SW480 (cell line): ENCODE results near the gene ABCB9.
A peak's percentile ranks its signal among the peaks of the same experiment; 100 is the strongest.

ENCODE experiments used
- DNase-seq: peaks from one replicate; pipeline ENCODE4 v3.0.0-alpha.2; 2016; ENCODE audit warnings: low spot score

The ABCB9 gene

DNA sequence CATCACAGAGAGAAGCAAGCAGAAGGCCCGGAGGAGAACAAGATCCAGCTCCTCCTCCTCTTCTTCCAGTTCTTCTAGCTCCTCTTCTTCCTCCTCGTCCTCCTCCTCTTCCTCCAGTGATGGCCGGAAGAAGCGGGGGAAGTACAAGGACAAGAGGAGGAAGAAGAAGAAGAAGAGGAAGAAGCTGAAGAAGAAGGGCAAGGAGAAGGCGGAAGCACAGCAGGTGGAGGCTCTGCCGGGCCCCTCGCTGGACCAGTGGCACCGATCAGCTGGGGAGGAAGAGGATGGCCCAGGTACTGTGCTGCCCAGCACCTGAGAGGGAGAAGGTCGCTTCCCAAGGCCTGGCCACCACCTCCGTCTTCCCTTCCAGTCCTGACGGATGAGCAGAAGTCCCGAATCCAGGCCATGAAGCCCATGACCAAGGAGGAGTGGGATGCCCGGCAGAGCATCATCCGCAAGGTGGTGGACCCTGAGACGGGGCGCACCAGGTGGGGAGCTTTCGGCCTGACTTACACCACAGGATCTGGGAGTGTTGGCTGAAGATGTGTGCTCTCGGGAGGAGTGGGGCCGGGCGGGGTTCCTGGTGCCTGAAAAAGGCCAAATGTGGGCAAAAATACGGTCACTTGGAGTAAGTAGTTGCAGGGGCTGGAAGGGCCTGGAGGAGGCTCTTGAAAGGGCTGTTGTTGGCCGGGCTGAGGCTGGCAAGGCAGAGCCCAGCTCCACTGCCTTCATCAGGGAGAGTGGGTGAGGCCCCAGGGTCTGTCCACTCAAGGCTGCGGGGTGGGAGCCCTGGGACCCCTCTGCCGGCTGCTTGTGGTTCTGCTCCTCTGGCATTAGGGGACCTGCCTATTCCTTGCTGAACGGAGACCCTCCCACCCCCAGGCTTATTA is 15.6 kb upstream of the ABCB9 start:
- DNase-seq: no peak

GRCh38 chr12:122981036-122981471 is 14.8 kb upstream of the ABCB9 start:
- DNase-seq: no peak

DNA sequence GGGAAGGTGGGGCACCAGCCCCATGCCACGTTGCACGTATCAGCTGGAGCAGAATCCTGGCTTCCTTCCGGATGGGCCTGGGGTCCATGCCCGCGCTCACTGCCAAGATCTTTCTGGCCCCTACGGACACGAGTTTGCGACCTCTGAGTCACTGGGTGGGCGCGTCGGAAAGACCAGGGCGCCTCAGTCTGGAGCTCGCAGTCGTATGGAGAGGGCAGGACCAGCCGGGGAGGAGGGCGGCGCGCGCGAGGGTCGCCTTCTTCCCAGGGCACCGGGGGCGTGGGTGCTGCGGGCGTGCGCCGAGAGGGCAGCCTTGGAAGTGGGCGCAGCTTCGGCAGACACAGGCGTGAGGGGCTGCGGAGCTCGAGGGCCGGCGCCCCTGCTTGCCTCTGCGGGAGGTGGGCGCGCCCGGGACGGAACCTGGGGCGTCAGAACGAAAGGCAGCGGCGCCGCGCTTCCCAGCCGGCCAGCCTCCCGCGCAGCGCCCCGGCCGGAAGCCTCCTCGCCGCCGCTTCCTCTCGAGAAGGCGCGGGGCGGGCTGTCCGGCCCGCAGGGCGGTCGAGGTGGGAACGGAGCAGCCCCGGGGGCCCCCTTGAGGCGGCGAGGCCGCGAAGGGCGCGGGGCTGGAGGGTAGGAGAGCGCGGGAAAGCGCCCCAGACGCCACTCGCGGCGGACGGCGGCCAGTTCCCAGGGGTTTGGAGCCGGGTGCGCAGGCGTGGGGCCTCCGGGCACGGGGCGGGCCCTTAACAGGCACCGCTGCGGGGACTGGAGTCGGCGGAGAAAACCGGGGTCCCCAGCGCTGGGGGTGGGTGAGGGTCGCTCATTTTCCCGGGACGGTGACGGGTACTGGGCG is 14.1 kb upstream of the ABCB9 start, which contains the start of gene ARL6IP4:
Gene ARL6IP4 (plus strand): TSS at position 499 of the 853 bp plus-strand sequence. CDS start 459 bp downstream, outside the sequence.
- DNase-seq: peak; percentile 43

GRCh38 chr12:122979908-122980182 is 13.6 kb upstream of the ABCB9 start:
- DNase-seq: no peak

GRCh38 chr12:122979001-122979907 is 13.0 kb upstream of the ABCB9 start:
- no peak for DNase-seq

DNA sequence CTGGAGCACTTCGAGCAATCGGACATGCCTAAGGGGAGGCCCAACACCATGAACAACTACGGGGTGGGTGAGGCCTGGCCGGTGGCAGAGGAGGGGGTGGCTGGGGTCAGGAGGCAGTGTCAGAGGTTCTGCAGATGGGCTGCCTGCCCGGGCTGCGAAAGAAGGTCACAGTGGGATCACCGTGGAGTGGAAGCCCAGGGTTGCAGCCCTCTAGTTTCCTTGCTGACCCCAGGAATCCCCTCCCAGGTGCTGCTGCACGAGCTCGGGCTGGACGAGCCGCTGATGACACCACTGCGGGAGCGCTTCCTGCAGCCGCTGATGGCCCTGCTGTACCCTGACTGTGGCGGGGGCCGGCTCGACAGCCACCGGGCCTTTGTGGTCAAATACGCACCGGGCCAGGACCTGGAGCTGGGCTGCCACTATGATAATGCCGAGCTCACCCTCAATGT is 12.3 kb upstream of the ABCB9 start:
- no peak for DNase-seq

DNA sequence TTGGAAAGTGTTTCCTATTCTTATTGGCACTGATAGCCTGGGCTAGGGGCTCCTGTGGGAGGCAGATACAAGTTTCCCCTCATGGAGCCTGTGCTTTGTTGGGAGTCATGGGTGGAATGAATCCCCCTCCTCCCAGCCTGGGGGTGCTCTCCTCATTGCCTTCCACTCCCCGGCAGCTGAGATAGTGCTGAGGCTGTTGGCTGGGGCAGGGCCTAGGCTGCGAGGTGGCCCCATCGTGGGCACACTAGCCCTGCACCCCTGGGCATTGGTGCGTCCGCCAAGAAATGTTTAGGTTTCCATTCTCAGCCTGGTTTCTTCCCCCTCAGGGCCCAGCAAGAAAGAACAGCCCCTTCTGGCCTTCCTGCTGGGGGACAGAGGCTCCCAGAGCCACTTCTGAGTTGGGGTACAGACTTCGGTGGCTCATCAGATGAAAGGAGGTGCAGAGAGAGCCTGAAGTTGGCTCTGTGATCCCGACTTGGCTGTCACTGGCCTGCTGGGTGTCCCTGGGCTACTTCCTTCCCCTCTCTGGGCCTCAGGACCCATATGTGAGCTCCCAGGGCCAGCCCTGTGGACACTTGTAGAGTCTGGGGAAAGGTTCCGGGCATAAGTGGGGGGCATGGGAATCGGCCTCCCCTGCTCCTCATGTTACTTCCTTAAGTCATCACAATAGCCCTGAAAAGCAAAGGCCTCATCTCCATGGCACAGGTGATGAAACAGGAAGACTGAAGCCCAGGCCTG is 11.6 kb upstream of the ABCB9 start:
- DNase-seq: no peak

DNA sequence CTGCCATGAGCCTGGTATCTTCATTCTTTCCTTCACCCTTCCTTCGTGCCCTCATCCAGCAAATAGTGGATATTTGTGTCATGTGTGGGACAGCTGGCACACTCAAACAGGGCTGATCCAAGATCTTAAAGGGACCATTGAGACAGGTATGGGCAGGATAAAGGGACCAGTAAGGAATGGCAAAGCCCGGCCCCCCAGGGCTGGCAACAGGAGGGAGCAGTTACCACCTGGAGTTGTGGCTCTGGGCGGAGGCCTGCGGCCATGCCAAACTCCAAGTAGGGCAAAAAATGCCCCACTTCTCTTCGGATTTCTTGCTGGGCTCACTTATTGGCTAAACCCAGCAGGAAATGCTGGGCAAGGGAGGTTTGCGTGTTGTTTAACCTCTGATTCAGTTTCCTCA is 10.9 kb upstream of the ABCB9 start:
- no peak for DNase-seq

DNA sequence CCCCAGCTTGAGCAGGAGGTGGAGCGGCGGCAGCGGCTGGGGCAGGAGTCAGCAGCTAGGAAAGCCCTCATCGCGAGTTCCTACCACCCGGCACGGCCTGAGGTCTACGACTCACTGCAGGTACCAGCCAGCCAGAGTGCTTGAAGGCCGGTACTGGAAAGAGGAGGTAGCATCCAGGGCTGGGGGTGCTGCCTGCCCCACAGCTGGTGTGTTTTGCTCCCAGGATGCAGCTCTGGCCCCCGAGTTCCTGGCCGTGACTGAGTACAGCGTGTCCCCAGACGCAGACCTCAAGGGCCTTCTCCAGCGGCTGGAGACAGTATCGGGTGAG is 10.3 kb upstream of the ABCB9 start:
- no peak for DNase-seq

DNA sequence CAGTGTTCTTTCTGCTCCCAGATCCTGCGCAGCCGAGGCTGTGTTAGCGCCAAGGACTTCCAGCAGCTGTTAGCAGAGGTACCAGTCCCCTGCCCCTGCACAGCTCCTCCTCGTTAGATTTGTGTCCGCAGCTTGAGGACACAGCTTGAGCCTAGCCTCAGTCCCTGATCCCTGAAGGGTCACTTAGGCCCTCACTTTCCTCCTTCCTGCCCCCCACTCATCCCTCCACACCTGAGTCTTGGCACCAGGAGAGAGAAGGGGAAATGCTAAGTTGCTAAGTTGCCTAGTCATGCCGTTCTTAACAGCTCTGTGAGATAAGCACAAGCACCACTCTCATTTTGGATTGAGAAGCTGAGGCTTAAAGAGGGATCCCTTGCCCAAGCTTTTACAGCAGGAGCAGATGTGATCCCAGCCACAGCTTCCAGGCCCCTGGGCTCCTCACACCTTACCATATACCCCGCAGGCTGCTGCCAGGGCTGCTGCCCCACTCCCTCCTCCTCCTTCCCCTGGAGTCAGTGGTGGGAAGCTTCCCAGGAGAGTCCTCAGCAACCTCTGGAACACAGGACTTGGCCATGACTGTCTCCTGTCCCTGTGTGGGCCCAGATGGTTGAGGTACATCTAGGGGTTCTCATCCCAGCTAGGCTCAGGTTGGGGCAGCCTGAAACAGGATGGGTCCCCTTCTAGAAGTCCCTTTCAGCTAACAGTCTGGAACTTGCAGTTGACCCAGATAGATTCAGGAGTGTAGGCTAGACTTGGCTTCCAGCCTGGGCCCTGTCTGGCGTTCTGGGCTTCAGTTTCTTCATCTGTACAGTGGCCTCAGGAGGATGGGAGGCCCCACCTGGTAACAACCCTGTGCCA is 9.8 kb upstream of the ABCB9 start:
- DNase-seq: no peak

DNA sequence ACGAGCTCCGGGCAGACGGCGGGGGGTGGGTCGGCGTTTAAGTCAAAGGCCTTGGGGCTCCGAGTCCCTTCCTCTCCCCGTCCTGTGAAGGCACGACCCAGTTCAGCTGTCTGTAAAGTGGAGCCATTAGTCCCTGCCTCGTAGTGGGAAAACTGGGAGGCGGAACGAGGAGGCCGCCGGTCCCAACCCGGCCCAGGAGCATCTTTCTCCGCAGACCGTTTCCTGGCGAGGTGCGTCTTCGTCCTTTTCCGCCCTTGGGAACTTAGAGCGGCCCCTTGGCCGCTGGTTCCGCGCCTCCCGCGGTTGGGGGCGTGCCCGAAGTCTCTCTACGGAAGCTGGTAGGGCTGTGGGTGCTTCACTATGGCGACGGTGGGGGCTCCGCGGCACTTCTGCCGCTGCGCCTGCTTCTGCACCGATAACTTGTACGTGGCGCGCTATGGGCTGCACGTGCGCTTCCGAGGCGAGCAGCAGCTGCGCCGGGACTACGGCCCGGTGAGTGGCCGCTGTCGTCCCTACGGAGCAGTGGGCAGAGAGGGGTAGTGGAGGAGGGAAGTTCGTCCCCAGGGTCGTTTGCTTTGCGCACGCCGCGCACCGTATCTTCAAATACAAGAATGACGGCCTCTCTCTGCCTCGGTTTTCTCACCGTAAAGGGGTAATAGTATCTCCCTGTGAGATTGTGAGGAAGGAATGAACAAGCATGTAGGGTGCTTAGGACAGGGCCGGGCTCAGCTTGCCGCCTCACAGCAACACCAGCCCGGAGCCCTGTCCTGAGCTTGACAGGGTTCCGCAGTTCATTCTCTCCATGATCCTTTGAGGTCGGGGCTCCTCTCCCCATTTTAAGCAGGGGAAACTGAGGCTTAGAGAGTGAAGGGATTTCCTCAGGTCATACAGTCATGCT is 8.9 kb upstream of the ABCB9 start, which contains the start of gene OGFOD2:
Gene OGFOD2 (plus strand): TSS at position 353 of the 898 bp plus-strand sequence. CDS start 8 bp downstream, at position 361.
- peak; percentile 86 for DNase-seq

GRCh38 chr12:122974274-122974891 is 8.1 kb upstream of the ABCB9 start:
- peak; percentile 97 for DNase-seq

- DNase-seq: no peak
Measured at GRCh38 chr12:122969676-122970075, 3.4 kb upstream of the ABCB9 start.

DNA sequence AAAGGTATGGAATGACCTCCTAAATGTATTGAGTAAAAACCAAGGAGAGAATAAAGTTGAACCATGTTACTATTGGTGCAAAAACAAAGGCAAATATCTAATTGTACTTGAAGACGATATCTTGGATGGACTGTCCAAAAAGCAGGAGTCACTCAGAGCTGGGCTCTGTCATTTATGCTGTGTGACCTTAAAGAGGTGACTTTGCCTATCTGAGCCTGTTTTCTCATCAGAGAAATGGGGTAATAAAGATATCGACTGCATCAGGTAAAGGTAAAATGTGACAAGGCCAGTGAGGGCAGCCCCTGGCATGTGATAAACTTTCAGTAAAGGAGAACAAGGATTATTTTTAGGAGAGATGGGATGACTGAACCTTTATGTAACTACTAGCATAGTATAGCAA is 1.8 kb upstream of the ABCB9 start:
- no peak for DNase-seq

DNA sequence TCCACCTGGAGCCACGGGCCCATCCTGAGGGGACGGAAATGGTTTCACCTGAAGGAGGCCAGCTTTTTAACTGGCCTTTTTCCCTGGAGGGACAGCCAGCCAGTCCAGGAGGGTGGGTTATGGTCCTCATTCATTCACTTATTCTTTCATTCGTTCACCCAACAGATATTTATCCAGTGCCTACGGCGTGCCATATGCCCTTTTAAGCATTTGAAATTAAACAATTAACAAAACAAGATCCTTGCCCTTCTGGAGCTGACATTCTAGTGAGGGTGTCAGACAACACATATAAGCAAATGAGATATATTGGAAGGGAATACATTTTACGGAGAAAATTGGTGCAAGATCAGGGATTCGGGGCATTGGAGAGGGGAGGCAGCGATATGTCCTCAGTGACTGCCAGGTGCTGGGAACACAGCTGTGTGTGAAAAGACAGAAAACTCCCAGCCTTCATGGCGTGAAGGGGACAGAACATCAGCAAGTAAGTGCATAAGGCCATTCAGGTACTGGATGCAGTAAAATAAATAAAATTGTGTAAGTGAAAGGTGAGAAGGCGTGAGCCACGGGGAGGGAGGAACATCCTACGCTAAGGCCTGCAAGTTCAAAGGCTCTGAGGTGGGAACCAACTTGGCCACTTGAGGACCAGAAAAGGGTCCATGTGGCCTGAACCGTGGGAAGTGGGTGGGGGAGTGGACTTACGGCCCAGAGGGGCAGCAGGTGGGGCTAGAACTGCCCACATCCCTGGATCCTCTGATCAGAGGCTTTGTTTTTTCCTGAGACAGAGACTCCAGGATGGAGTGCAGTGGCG is 684 bp upstream of the ABCB9 start:
- DNase-seq: no peak

DNA sequence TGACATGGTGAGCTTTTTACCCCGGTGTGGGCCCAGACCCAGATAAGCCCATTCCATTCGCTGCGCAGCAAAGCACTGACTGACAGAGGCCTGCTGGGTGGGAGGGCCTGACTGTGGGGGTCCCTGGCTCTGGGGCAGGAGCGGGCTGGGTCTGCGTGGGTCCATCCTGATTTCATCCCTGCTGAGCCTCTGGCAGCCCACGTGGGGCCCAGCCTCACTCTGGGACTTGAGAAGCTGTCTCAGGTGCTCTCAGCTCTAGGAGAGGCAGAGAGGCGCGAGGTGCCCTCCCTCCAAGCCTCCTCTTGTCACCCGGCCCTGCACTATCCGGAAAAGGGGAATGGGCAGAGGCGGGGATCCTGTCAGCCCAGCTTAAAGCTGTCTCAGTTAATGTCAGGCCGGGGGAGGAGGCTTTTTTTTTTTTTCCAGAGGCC is 927 bp downstream of the ABCB9 start:
- DNase-seq: no peak

GRCh38 chr12:122964439-122965257 is 1.6 kb downstream of the ABCB9 start:
- DNase-seq: no peak
